Astrocyte (in vitro differentiated cells and primary cell): ENCODE data around the gene ASGR1. TPM values are rescaled to one million over a fixed set of nuclear protein-coding genes. Genes with fewer than 3 reads are reported as not detected.
A peak's percentile ranks its signal among the peaks of the same experiment; 100 is the strongest.

ENCODE experiments used
- DNase-seq: peaks from one replicate; pipeline ENCODE4 v3.0.0-alpha.2; 2010; ENCODE audit warnings: low read depth
- FAIRE-seq: peaks from 2 replicates; lab custom pipeline; 2011; peaks lifted over from hg19 to GRCh38; lab: Jason Lieb, UNC
- H2AFZ ChIP-seq: 2 replicates; pipeline ENCODE4 v1.6.0; 2012; ENCODE audit warnings: low read depth, low read length, inconsistent platforms
- H3K27ac ChIP-seq: 2 replicates; pipeline ENCODE4 v1.5.1; 2011; ENCODE audit warnings: low read depth, low read length, inconsistent platforms
- H3K27me3 ChIP-seq: 2 replicates; pipeline ENCODE4 v1.6.0; 2011; ENCODE audit warnings: low read length, inconsistent platforms; ENCODE audit not compliant: insufficient read depth
- H3K36me3 ChIP-seq: 2 replicates; pipeline ENCODE4 v1.5.1; 2011; ENCODE audit warnings: low read length, inconsistent platforms; ENCODE audit not compliant: insufficient read depth
- H3K4me1 ChIP-seq: 2 replicates; pipeline ENCODE4 v1.5.1; 2011; ENCODE audit warnings: low read length, inconsistent platforms; ENCODE audit not compliant: insufficient read depth
- H3K4me2 ChIP-seq: 2 replicates; pipeline ENCODE4 v1.6.0; 2012; ENCODE audit warnings: low read length, inconsistent platforms
- H3K4me3 ChIP-seq: 2 replicates; pipeline ENCODE4 v1.5.1; 2011; ENCODE audit warnings: low read depth, mild to moderate bottlenecking, low read length, inconsistent platforms; ENCODE audit not compliant: insufficient read depth
- H3K79me2 ChIP-seq: 2 replicates; pipeline ENCODE4 v1.6.0; 2012; ENCODE audit warnings: mild to moderate bottlenecking, low read length, inconsistent platforms; ENCODE audit not compliant: insufficient read depth
- H3K9ac ChIP-seq: 2 replicates; pipeline ENCODE4 v1.6.0; 2012; ENCODE audit warnings: mild to moderate bottlenecking, low read length, inconsistent platforms
- H3K9me3 ChIP-seq: 2 replicates; pipeline ENCODE4 v1.5.1; 2012; ENCODE audit warnings: low read depth, mild to moderate bottlenecking, low read length, inconsistent platforms; ENCODE audit not compliant: insufficient read depth
- H4K20me1 ChIP-seq: 2 replicates; pipeline ENCODE4 v1.6.0; 2012; ENCODE audit warnings: low read length, inconsistent platforms; ENCODE audit not compliant: insufficient read depth
- H3K27ac Mint-ChIP-seq: one replicate; pipeline ENCODE4 v1.8.0; 2021; ENCODE audit warnings: mild to moderate bottlenecking, mixed read lengths; ENCODE audit not compliant: unreplicated experiment
- H3K27me3 Mint-ChIP-seq: one replicate; pipeline ENCODE4 v1.8.0; 2021; ENCODE audit warnings: low read depth, mixed read lengths; ENCODE audit not compliant: unreplicated experiment
- H3K36me3 Mint-ChIP-seq: one replicate; pipeline ENCODE4 v1.8.0; 2021; ENCODE audit warnings: low read depth, mixed read lengths; ENCODE audit not compliant: unreplicated experiment
- H3K4me1 Mint-ChIP-seq: one replicate; pipeline ENCODE4 v1.8.0; 2021; ENCODE audit warnings: low read depth, mixed read lengths; ENCODE audit not compliant: unreplicated experiment
- H3K4me3 Mint-ChIP-seq: one replicate; pipeline ENCODE4 v1.8.0; 2021; ENCODE audit warnings: mild to moderate bottlenecking, moderate library complexity, mixed read lengths; ENCODE audit not compliant: unreplicated experiment
- H3K9me3 Mint-ChIP-seq: one replicate; pipeline ENCODE4 v1.8.0; 2021; ENCODE audit warnings: mild to moderate bottlenecking, mixed read lengths; ENCODE audit not compliant: unreplicated experiment
- EZH2 ChIP-seq: IDR thresholded peaks from 2 replicates; pipeline ENCODE4 v1.6.1; 2012; ENCODE audit warnings: mild to moderate bottlenecking, low read length, inconsistent platforms; ENCODE audit not compliant: insufficient read depth
- total RNA-seq: library from RNA; stranded (reverse); gene quantifications from 2 replicates; pipeline ENCODE4 v1.2.1, GENCODE V29; 2021
- TF ChIP-seq, protein P1 (sequence below): IDR thresholded peaks from 2 replicates; pipeline ENCODE4 v1.5.1; 2011; ENCODE audit warnings: low read depth, mild to moderate bottlenecking, inconsistent platforms, low read length, moderate library complexity; ENCODE audit not compliant: insufficient read depth

ASGR1 gene
- total RNA-seq, 1 donor from 2014 or later, result 5.0 TPM

DNA sequence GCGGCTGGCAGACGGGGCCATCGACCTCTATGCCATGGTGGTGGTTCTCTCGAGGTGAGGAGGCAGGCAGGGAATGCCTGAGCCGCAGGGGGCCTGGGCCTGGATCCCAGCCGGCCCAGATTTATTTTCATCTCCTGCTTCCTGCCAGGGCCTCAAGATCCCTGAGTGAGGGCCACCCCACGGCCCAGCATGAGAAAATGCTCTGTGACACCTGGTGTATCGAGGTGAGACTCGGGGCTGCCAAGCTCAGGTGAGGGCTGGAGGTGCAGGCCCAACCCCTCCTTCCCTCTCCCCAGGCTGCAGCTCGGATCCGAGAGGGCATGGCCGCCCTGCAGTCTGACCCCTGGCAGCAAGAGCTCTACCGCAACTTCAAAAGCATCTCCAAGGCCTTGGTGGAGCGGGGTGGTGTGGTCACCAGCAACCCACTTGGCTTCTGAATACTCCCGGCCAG is 45.5 kb upstream of the ASGR1 start:
- Histone ChIP-seq H3K36me3 (peaks cover 16% of the 10 kb centered on the region), H3K27me3 (no peaks in the 10 kb centered on the region), H3K4me2 (no peak overlapping the region), H4K20me1 (peaks cover 74% of the 10 kb centered on the region), H3K79me2 (peaks cover 45% of the 10 kb centered on the region), H3K4me3 (no peak overlapping the region), H3K9ac (no peak overlapping the region), H3K4me1 (peaks cover 13% of the 10 kb centered on the region), H3K9me3 (no peaks in the 10 kb centered on the region), H3K27ac (no peak overlapping the region), H2AFZ (no peak overlapping the region)
- no peak overlapping the region for H3K4me3 Mint-ChIP-seq
- FAIRE-seq, result no peak
- H3K9me3 Mint-ChIP-seq, result no peaks in the 10 kb centered on the region
- TF ChIP-seq EZH2, result no peak
- TF ChIP-seq, protein P1, sequence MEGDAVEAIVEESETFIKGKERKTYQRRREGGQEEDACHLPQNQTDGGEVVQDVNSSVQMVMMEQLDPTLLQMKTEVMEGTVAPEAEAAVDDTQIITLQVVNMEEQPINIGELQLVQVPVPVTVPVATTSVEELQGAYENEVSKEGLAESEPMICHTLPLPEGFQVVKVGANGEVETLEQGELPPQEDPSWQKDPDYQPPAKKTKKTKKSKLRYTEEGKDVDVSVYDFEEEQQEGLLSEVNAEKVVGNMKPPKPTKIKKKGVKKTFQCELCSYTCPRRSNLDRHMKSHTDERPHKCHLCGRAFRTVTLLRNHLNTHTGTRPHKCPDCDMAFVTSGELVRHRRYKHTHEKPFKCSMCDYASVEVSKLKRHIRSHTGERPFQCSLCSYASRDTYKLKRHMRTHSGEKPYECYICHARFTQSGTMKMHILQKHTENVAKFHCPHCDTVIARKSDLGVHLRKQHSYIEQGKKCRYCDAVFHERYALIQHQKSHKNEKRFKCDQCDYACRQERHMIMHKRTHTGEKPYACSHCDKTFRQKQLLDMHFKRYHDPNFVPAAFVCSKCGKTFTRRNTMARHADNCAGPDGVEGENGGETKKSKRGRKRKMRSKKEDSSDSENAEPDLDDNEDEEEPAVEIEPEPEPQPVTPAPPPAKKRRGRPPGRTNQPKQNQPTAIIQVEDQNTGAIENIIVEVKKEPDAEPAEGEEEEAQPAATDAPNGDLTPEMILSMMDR, result no peak
- peaks cover 18% of the 10 kb centered on the region for H3K4me1 Mint-ChIP-seq
- no peak for DNase-seq
- H3K27me3 Mint-ChIP-seq, result no peaks in the 10 kb centered on the region
- H3K27ac Mint-ChIP-seq, result peak overlapping the region; percentile 75
- H3K36me3 Mint-ChIP-seq, result peaks cover 31% of the 10 kb centered on the region

DNA sequence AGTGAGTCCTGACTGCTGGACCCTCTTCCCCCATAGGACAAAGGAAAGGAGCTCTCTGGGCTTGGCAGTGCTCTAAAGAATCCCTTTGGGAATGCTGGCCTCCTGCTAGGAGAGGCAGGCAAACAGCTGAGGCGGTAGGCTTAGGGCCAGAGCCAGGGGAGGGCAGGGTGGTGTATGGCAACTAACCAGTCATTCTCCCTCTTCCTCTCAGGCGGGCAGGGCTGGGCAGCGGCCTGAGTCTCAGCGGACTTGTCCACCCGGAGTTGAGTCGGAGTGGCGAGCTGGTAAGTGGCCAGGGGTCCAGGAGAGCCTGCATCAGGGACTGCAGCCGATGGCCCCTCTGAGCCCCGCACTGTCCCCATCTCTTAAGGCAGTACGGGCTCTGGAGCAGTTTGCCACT is 44.9 kb upstream of the ASGR1 start:
- peaks cover 69% of the 10 kb centered on the region for H4K20me1 ChIP-seq
- peak overlapping the region; percentile 47 for H3K4me3 Mint-ChIP-seq
- H3K27ac ChIP-seq, result no peak overlapping the region
- no peak overlapping the region for H3K9ac ChIP-seq
- no peaks in the 10 kb centered on the region for H3K9me3 ChIP-seq
- peaks cover 23% of the 10 kb centered on the region for H3K4me1 Mint-ChIP-seq
- H3K79me2 ChIP-seq, result peaks cover 39% of the 10 kb centered on the region
- no peak for FAIRE-seq
- no peaks in the 10 kb centered on the region for H3K27me3 Mint-ChIP-seq
- H2AFZ ChIP-seq, result no peak overlapping the region
- H3K27me3 ChIP-seq, result no peaks in the 10 kb centered on the region
- no peak overlapping the region for H3K4me3 ChIP-seq
- H3K4me1 ChIP-seq, result peaks cover 17% of the 10 kb centered on the region
- H3K4me2 ChIP-seq, result no peak overlapping the region
- peaks cover 31% of the 10 kb centered on the region for H3K36me3 Mint-ChIP-seq
- TF ChIP-seq, protein P1, result no peak
- no peak for TF ChIP-seq EZH2
- H3K9me3 Mint-ChIP-seq, result no peaks in the 10 kb centered on the region
- no peak overlapping the region for H3K27ac Mint-ChIP-seq
- DNase-seq, result no peak
- peaks cover 16% of the 10 kb centered on the region for H3K36me3 ChIP-seq

DNA sequence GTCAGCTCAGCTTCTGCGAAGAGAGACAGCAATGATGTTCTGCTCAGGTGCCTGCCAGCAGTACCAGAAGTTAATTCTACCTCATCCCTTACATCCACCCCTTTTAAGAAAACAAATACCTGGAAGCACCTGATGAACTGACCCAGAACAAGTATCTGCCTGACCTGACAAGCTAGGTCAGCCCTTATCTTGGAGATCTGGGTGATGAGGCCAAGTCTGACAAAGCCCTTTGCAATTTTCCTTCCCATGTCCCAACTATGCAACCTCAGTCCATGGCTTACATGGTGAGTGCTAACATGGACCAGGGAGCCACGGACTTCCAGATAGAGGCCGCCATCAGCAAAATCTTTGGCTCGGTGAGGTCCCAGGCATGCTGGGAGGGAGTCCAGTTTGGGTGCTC is 44.2 kb upstream of the ASGR1 start:
- H3K79me2 ChIP-seq, result peaks cover 36% of the 10 kb centered on the region
- H3K27ac Mint-ChIP-seq, result no peak overlapping the region
- H3K27ac ChIP-seq, result no peak overlapping the region
- no peak for FAIRE-seq
- TF ChIP-seq EZH2, result no peak
- TF ChIP-seq, protein P1, result no peak
- H3K4me1 Mint-ChIP-seq, result peaks cover 27% of the 10 kb centered on the region
- no peak overlapping the region for H2AFZ ChIP-seq
- H3K27me3 ChIP-seq, result no peaks in the 10 kb centered on the region
- peaks cover 64% of the 10 kb centered on the region for H4K20me1 ChIP-seq
- no peaks in the 10 kb centered on the region for H3K27me3 Mint-ChIP-seq
- H3K9me3 Mint-ChIP-seq, result no peaks in the 10 kb centered on the region
- DNase-seq, result no peak
- peaks cover 17% of the 10 kb centered on the region for H3K4me1 ChIP-seq
- H3K36me3 ChIP-seq, result peaks cover 16% of the 10 kb centered on the region
- no peaks in the 10 kb centered on the region for H3K9me3 ChIP-seq
- peaks cover 28% of the 10 kb centered on the region for H3K36me3 Mint-ChIP-seq
- H3K9ac ChIP-seq, result peak overlapping the region; percentile 16
- H3K4me3 ChIP-seq, result no peak overlapping the region
- no peak overlapping the region for H3K4me2 ChIP-seq
- peak overlapping the region; percentile 47 for H3K4me3 Mint-ChIP-seq
